HepG2 (cell line): ENCODE results near the gene TUBG1. TPM values are rescaled to one million over a fixed set of nuclear protein-coding genes. Genes with fewer than 3 reads are reported as not detected.

ENCODE experiments used
- ATAC-seq: fragments of 200-7000 bp; cut with Tn5 transposase; 3 replicates; pipeline ENCODE4 v1.9.1; 2020; ENCODE audit warnings: mild to moderate bottlenecking, moderate library complexity
- BruUV-seq: library from RNA; stranded (reverse); fragments of 400-500 nt; replicated peaks from 2 replicates; lab custom pipeline; 2021; lab: Mats Ljungman, UMichigan
- CTCF ChIA-PET: fragments of 300-600 bp; formaldehyde crosslinking; extraction: SDS; loops from one replicate; lab custom pipeline; 2021; ENCODE audit warnings: low total read pairs, inconsistent platforms, low intra/inter-chr PET ratio; lab: Yijun Ruan, JAX
- POLR2A ChIA-PET: fragments of 350-600 bp; sonication (Branson Sonifier 250); formaldehyde crosslinking; loops from one replicate; lab custom pipeline; 2020; ENCODE audit warnings: antibody characterized with exemption, inconsistent platforms; lab: Yijun Ruan, JAX
- DNase-seq: peaks from one replicate; pipeline ENCODE4 v3.0.0-alpha.2; 2015; ENCODE audit warnings: low spot score
- FAIRE-seq: peaks from 3 replicates; lab custom pipeline; 2011; peaks lifted over from hg19 to GRCh38; lab: Jason Lieb, UNC
- H2AFZ ChIP-seq: one replicate; pipeline ENCODE4 v1.6.1; 2011; ENCODE audit warnings: low read length, inconsistent platforms
- H3K27ac ChIP-seq: fragments of 300-600 bp; 3 replicates; pipeline ENCODE4 v1.8.0; 2011; ENCODE audit warnings: mixed run types, mild to moderate bottlenecking, mixed read lengths, low read length, inconsistent platforms; ENCODE audit not compliant: insufficient read depth; ENCODE audit errors: extremely low read length
- H3K27me3 ChIP-seq, 2 experiments: fragments of 200-600 bp in 1 of 2; 2 replicates in 1 of 2; 3 replicates in 1 of 2; pipeline versions ENCODE4 v1.6.0 to v1.8.0; 2011; ENCODE audit warnings: low read length in 2 of 2, mild to moderate bottlenecking in 2 of 2, moderate library complexity in 2 of 2, inconsistent platforms in 1 of 2; ENCODE audit not compliant: insufficient read depth in 2 of 2, control insufficient read depth in 1 of 2
- H3K36me3 ChIP-seq, 2 experiments: fragments of 200-600 bp in 1 of 2; replicated peaks in 1 of 2; 2 replicates in 1 of 2; 3 replicates in 1 of 2; pipeline versions ENCODE4 v1.5.1 to v1.8.0; 2011; ENCODE audit warnings: low read length in 2 of 2, inconsistent platforms in 1 of 2; ENCODE audit not compliant: insufficient read depth in 2 of 2, control insufficient read depth in 1 of 2
- H3K4me1 ChIP-seq: 2 replicates; pipeline ENCODE4 v1.5.1; 2012; ENCODE audit warnings: low read length, inconsistent platforms; ENCODE audit not compliant: insufficient read depth
- H3K4me2 ChIP-seq: 2 replicates; pipeline ENCODE4 v1.6.0; 2011; ENCODE audit warnings: low read depth, low read length, inconsistent platforms
- H3K4me3 ChIP-seq, 3 experiments: fragments of 200-600 bp in 1 of 3; sonication (generic), shearing (Covaris generic) in 1 of 3; replicated peaks in 1 of 3; 2 replicates each; pipeline ENCODE4 v1.5.1; 2011 to 2016; ENCODE audit warnings: low read length in 3 of 3, inconsistent platforms in 2 of 3, low read depth in 2 of 3, mild to moderate bottlenecking in 2 of 3, control low read depth in 1 of 3, mixed read lengths in 1 of 3; ENCODE audit not compliant: insufficient read depth in 1 of 3
- H3K79me2 ChIP-seq: one replicate; pipeline ENCODE4 v1.6.1; 2011; ENCODE audit warnings: low read length, inconsistent platforms; ENCODE audit not compliant: insufficient read depth
- H3K9ac ChIP-seq: 2 replicates; pipeline ENCODE4 v1.6.0; 2011; ENCODE audit warnings: mild to moderate bottlenecking, low read depth, low read length, inconsistent platforms; ENCODE audit not compliant: insufficient read depth
- H3K9me3 ChIP-seq: 2 replicates; pipeline ENCODE4 v1.5.1; 2012; ENCODE audit warnings: mild to moderate bottlenecking, low read length
- H4K20me1 ChIP-seq: 2 replicates; pipeline ENCODE4 v1.6.0; 2011; ENCODE audit warnings: inconsistent platforms, mild to moderate bottlenecking, low read length, moderate library complexity; ENCODE audit not compliant: insufficient read depth
- ATM ChIP-seq: fragments of 450-650 bp; IDR thresholded peaks from 2 replicates; pipeline ENCODE4 v1.7.1; 2017; ENCODE audit warnings: mild to moderate bottlenecking, borderline replicate concordance
- CEBPB ChIP-seq: IDR thresholded peaks from 2 replicates; pipeline ENCODE4 v1.6.1; 2011; ENCODE audit warnings: low read depth, low read length, improper control_type of control experiment, borderline replicate concordance
- FOXC1 ChIP-seq: sonication (generic); formaldehyde crosslinking; IDR thresholded peaks from 2 replicates; pipeline ENCODE4 v1.8.0; 2022; ENCODE audit warnings: mild to moderate bottlenecking, missing genetic modification reagents, borderline replicate concordance
- KMT2B ChIP-seq: IDR thresholded peaks from 2 replicates; pipeline ENCODE4 v1.6.1; 2016; ENCODE audit warnings: missing genetic modification reagents, missing compliant biosample characterization
- MBNL3 ChIP-seq: fragments of 250-450 bp; sonication (Bioruptor Pico); conservative IDR thresholded peaks from 2 replicates; pipeline ENCODE4 v1.8.0; 2022; ENCODE audit warnings: mild to moderate bottlenecking, inconsistent platforms
- MEF2D ChIP-seq: sonication (generic); formaldehyde crosslinking; IDR thresholded peaks from 2 replicates; pipeline ENCODE4 v1.5.1; 2020; ENCODE audit warnings: mild to moderate bottlenecking, missing genetic modification reagents
- PAX8 ChIP-seq: sonication (generic); formaldehyde crosslinking; IDR thresholded peaks from 2 replicates; pipeline ENCODE4 v1.8.0; 2022; ENCODE audit warnings: mild to moderate bottlenecking, missing genetic modification reagents, borderline replicate concordance
- TAF15 ChIP-seq: fragments of 200-400 bp; formaldehyde crosslinking; IDR thresholded peaks from one replicate; pipeline ENCODE4 v1.6.1; 2018; ENCODE audit warnings: mild to moderate bottlenecking, low read depth, low read length; ENCODE audit not compliant: poor library complexity, severe bottlenecking
- TCF7L2 ChIP-seq: IDR thresholded peaks from 2 replicates; pipeline ENCODE4 v1.6.1; 2011; ENCODE audit warnings: mild to moderate bottlenecking, low read depth, low read length, moderate library complexity
- ZNF20 ChIP-seq: sonication (generic); formaldehyde crosslinking; IDR thresholded peaks from 2 replicates; pipeline ENCODE4 v1.4.0; 2020; ENCODE audit warnings: mild to moderate bottlenecking, moderate library complexity, missing genetic modification reagents
- ZNF234 ChIP-seq: sonication (generic); formaldehyde crosslinking; conservative IDR thresholded peaks from 2 replicates; pipeline ENCODE4 v1.5.1; 2020; ENCODE audit warnings: mild to moderate bottlenecking, missing genetic modification reagents
- ZNF333 ChIP-seq: sonication (generic); formaldehyde crosslinking; IDR thresholded peaks from 2 replicates; pipeline ENCODE4 v1.4.0; 2020; ENCODE audit warnings: mild to moderate bottlenecking, missing genetic modification reagents, borderline replicate concordance
- ZNF335 ChIP-seq: sonication (generic); formaldehyde crosslinking; IDR thresholded peaks from 2 replicates; pipeline ENCODE4 v1.4.0; 2020; ENCODE audit warnings: missing genetic modification reagents
- ZNF552 ChIP-seq: sonication (generic); formaldehyde crosslinking; IDR thresholded peaks from 2 replicates; pipeline ENCODE4 v1.9.0; 2022; ENCODE audit warnings: missing genetic modification reagents, mild to moderate bottlenecking, borderline replicate concordance
- ZNF567 ChIP-seq: sonication (generic); formaldehyde crosslinking; IDR thresholded peaks from 2 replicates; pipeline ENCODE4 v1.8.1; 2023; ENCODE audit warnings: mild to moderate bottlenecking, missing genetic modification reagents, borderline replicate concordance
- ZNF616 ChIP-seq: sonication (generic); formaldehyde crosslinking; IDR thresholded peaks from 2 replicates; pipeline ENCODE4 v1.5.0; 2020; ENCODE audit warnings: low read depth, mild to moderate bottlenecking, missing genetic modification reagents
- ZNF644 ChIP-seq: IDR thresholded peaks from 2 replicates; pipeline ENCODE4 v1.6.1; 2016; ENCODE audit warnings: low read depth
- ZSCAN9 ChIP-seq: IDR thresholded peaks from 2 replicates; pipeline ENCODE4 v1.6.1; 2016; ENCODE audit warnings: borderline replicate concordance
- WGBS: methylation state at CpG from one replicate; pipeline ENCODE4 v1.1.6; 2017; ENCODE audit warnings: low lambda C conversion rate; 5-methylcytosine and 5-hydroxymethylcytosine counted together
- in situ Hi-C: cut with HindIII; loops from 2 replicates; pipeline ENCODE4 v1.10.0; 2017; ENCODE audit warnings: low pct_unique_long_range_greater_than_20kb; ENCODE audit not compliant: extremely low pct_ligation_motif_present
- intact Hi-C: fragments of 100-400 bp; cut with micrococcal nuclease; formaldehyde crosslinking; loops from one replicate; pipeline ENCODE4 v1.10.0; 2022; ENCODE audit not compliant: unreplicated experiment
- polyA plus RNA-seq, 8 experiments: library from polyadenylated mRNA; depleted of rRNA in 3 of 8; stranded (reverse) in 7 of 8; unstranded in 1 of 8; fragments of >200 nt; fragmentation: Illumina TruSeq in 4 of 8; extraction: Trizol in 4 of 8; gene quantifications; 2 replicates each; pipeline versions ENCODE4 v1.2.1 to v1.2.3, GENCODE V29; 2011 to 2016; ENCODE audit warnings: low read depth in 4 of 8, missing spikeins in 1 of 8, mixed read lengths in 1 of 8; ENCODE audit not compliant: insufficient read depth in 1 of 8
- total RNA-seq, 5 experiments: library from RNA; depleted of rRNA; stranded (reverse); fragments of >200 nt; fragmentation: Illumina TruSeq; extraction: Trizol; gene quantifications; 2 replicates each; pipeline ENCODE4 v1.2.3, GENCODE V29; 2016; ENCODE audit warnings: low read depth in 1 of 5
- TF ChIP-seq, protein P1 (sequence below): sonication (generic); IDR thresholded peaks from 2 replicates; pipeline ENCODE4 v1.6.1; 2016; ENCODE audit warnings: low read depth, borderline replicate concordance
- TF ChIP-seq, protein P2 (sequence below): sonication (generic); formaldehyde crosslinking; IDR thresholded peaks from 2 replicates; pipeline ENCODE4 v1.8.0; 2022; ENCODE audit warnings: mild to moderate bottlenecking, missing genetic modification reagents
- TF ChIP-seq, protein P3 (sequence below): sonication (generic); formaldehyde crosslinking; IDR thresholded peaks from 2 replicates; pipeline ENCODE4 v1.4.0; 2020; ENCODE audit warnings: mild to moderate bottlenecking, low read depth, missing genetic modification reagents

Gene TUBG1
- total and polyA plus RNA-seq, 2 of the 13 experiments (the other 11 are each of a cell fraction or from before 2014, with no cell fraction given), result 74.1 to 137 TPM

DNA sequence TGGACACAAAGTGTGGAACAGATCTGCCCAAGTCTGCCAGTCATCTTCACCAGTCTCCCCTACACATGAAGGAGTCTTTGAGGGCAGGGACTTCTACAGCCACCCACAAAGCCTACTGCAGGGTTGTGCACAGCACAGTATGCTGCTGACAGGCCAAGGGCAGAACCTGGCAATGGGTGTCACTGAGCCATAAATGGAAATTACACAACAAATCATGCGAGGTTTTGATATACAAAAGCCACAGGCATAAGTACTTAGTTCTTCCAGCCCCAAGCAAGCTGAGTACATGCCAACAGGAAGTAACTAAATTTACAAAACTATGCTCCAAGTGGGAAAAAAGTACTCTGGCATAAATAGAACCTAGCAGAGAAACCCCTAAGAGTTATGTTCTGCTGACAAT lies 24.1 kb upstream of the TUBG1 start (continued):
- TF ChIP-seq, protein P1, sequence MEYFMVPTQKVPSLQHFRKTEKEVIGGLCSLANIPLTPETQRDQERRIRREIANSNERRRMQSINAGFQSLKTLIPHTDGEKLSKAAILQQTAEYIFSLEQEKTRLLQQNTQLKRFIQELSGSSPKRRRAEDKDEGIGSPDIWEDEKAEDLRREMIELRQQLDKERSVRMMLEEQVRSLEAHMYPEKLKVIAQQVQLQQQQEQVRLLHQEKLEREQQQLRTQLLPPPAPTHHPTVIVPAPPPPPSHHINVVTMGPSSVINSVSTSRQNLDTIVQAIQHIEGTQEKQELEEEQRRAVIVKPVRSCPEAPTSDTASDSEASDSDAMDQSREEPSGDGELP, result no peak
- no peak for TF ChIP-seq ZSCAN9 (CRISPR knock-in tag)
- TF ChIP-seq, protein P2, sequence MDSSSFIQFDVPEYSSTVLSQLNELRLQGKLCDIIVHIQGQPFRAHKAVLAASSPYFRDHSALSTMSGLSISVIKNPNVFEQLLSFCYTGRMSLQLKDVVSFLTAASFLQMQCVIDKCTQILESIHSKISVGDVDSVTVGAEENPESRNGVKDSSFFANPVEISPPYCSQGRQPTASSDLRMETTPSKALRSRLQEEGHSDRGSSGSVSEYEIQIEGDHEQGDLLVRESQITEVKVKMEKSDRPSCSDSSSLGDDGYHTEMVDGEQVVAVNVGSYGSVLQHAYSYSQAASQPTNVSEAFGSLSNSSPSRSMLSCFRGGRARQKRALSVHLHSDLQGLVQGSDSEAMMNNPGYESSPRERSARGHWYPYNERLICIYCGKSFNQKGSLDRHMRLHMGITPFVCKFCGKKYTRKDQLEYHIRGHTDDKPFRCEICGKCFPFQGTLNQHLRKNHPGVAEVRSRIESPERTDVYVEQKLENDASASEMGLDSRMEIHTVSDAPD (CRISPR knock-in tag), result no peak
- TF ChIP-seq ZNF234 (CRISPR knock-in tag), result no peak
- no peak for TF ChIP-seq KMT2B
- TF ChIP-seq ZNF335 (CRISPR knock-in tag), result no peak
- no peak for TF ChIP-seq FOXC1 (CRISPR knock-in tag)
- TF ChIP-seq ATM, result no peak
- TF ChIP-seq ZNF20 (CRISPR knock-in tag), result no peak
- TF ChIP-seq ZNF333, result no peak
- TF ChIP-seq TAF15, result no peak

DNA sequence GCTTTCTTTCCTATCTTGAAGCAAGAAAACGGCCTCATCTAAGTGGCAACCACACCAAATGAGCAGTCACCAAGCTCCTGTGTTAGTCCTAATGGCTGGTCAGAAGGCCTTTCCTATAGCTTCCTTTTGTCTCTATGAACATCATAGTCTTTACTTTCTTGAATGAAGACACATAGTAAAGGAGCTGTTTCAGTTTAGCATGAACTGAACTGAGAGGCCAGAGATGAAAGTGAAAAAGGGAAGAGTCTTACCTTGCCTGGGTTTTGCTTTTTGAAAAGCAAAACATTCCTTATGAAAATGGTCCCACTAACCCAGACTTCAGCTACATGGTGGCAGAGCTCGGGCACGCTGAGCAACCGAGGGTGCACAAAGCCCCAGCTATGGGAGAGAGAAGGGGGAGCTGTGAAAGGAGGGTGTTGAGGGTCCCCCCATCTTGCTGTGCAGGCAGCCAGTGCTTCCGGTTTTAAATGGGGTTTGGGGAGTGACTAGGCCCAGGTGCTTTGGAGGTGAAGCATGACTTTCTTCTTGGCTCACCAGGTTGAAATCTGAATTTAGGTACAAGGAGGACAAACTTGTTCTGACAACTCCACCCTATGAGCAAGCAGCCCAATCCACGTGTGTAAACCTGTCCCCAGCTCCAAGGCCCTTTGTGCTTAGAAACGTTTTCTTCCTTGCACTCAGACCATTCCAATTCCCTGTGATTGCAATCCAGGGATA lies 22.8 kb upstream of the TUBG1 start:
- Histone ChIP-seq H3K27ac (no peak overlapping the region), H2AFZ (no peak overlapping the region), H3K4me1 (no peaks in the 10 kb centered on the region), H3K27me3 (no peaks in the 10 kb centered on the region), H3K9ac (no peak overlapping the region), H3K4me2 (no peak overlapping the region), H3K79me2 (no peaks in the 10 kb centered on the region), H3K36me3 (peaks cover 51 to 96% of the 10 kb centered on the region in 2 experiments), H4K20me1 (no peaks in the 10 kb centered on the region), H3K4me3 (no peak overlapping the region), H3K9me3 (no peaks in the 10 kb centered on the region)
- ChIA-PET CTCF (no interaction called here), POLR2A (interaction anchor here (1.1 kb wide), 1 partner anchor 23 kb away, joined by 3 read pairs; the partner anchor contains the start of genes RETREG3 and TUBG1)
- in situ Hi-C loops, result no loop called here
- 94% methylated on average over 7 of the region's 7 CpGs for WGBS
- DNase-seq (no peak), FAIRE-seq (no peak), ATAC-seq (no peak)
- BruUV-seq, result no TSS peak
- intact Hi-C loops, result no loop called here
- TF ChIP-seq, protein P3, sequence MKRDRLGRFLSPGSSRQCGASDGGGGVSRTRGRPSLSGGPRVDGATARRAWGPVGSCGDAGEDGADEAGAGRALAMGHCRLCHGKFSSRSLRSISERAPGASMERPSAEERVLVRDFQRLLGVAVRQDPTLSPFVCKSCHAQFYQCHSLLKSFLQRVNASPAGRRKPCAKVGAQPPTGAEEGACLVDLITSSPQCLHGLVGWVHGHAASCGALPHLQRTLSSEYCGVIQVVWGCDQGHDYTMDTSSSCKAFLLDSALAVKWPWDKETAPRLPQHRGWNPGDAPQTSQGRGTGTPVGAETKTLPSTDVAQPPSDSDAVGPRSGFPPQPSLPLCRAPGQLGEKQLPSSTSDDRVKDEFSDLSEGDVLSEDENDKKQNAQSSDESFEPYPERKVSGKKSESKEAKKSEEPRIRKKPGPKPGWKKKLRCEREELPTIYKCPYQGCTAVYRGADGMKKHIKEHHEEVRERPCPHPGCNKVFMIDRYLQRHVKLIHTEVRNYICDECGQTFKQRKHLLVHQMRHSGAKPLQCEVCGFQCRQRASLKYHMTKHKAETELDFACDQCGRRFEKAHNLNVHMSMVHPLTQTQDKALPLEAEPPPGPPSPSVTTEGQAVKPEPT (CRISPR knock-in tag), result no peak
- TF ChIP-seq MEF2D, result no peak
- no peak for TF ChIP-seq ZNF644 (CRISPR knock-in tag)
- no peak for TF ChIP-seq ZNF616 (CRISPR knock-in tag)
- no peak for TF ChIP-seq ZNF567 (CRISPR knock-in tag)
- no peak for TF ChIP-seq PAX8 (CRISPR knock-in tag)
- no peak for TF ChIP-seq ZNF552 (CRISPR knock-in tag)
- TF ChIP-seq TCF7L2, result no peak
- TF ChIP-seq MBNL3 (CRISPR knock-in tag), result no peak
- TF ChIP-seq CEBPB, result no peak
